Neural cell (in vitro differentiated cells): ENCODE data around the gene MAP2. TPM values are rescaled to one million over a fixed set of nuclear protein-coding genes. Genes with fewer than 3 reads are reported as not detected.
"Not testable (repeated sequence)": the region's sequence is repeated elsewhere in the genome, so short reads cannot be mapped to it uniquely, and the experiment has no call there.

ENCODE experiments used
- H2AFZ ChIP-seq: fragments of 200-600, 300-800 bp; sonication (generic), shearing (Covaris generic); 2 replicates; pipeline ENCODE4 v1.6.0; 2014; ENCODE audit warnings: low read depth, mild to moderate bottlenecking, antibody characterized with exemption, low read length, moderate library complexity
- H3F3A ChIP-seq: fragments of 200-600 bp; shearing (Covaris generic); 2 replicates; pipeline ENCODE4 v1.6.1; 2016; ENCODE audit warnings: mild to moderate bottlenecking, moderate library complexity, mixed read lengths, antibody characterized with exemption, low read length; ENCODE audit not compliant: insufficient read depth, poor library complexity, severe bottlenecking
- H3K27ac ChIP-seq: fragments of 200-600, 300-800 bp; sonication (generic), shearing (Covaris generic); 2 replicates; pipeline ENCODE4 v1.5.1; 2014; ENCODE audit warnings: mild to moderate bottlenecking, low read length, moderate library complexity
- H3K27me3 ChIP-seq: fragments of 300-800, 200-600 bp; sonication (generic), shearing (Covaris generic); 2 replicates; pipeline ENCODE4 v1.6.0; 2014; ENCODE audit warnings: mild to moderate bottlenecking, low read depth, low read length, moderate library complexity; ENCODE audit not compliant: insufficient read depth
- H3K36me3 ChIP-seq: fragments of 300-800, 200-600 bp; sonication (generic), shearing (Covaris generic); 2 replicates; pipeline ENCODE4 v1.5.1; 2014; ENCODE audit warnings: mild to moderate bottlenecking, antibody characterized with exemption, low read length, moderate library complexity; ENCODE audit not compliant: insufficient read depth
- H3K4me2 ChIP-seq: fragments of 300-800, 200-600 bp; sonication (generic), shearing (Covaris generic); 2 replicates; pipeline ENCODE4 v1.6.0; 2014; ENCODE audit warnings: mild to moderate bottlenecking, low read length
- H3K4me3 ChIP-seq: fragments of 300-800, 200-600 bp; sonication (generic), shearing (Covaris generic); 2 replicates; pipeline ENCODE4 v1.5.1; 2014; ENCODE audit warnings: mild to moderate bottlenecking, low read length, moderate library complexity
- H3K79me2 ChIP-seq: fragments of 200-600 bp; shearing (Covaris generic); replicated peaks from 2 replicates; pipeline ENCODE4 v1.6.0; 2014; ENCODE audit warnings: mild to moderate bottlenecking, low read length, moderate library complexity; ENCODE audit not compliant: insufficient read depth
- H3K9ac ChIP-seq: fragments of 300-800, 200-600 bp; sonication (generic), shearing (Covaris generic); 2 replicates; pipeline ENCODE4 v1.6.1; 2016; ENCODE audit warnings: mild to moderate bottlenecking, low read length, mixed read lengths
- H3K9me2 ChIP-seq: fragments of 200-600 bp; shearing (Covaris generic); 2 replicates; pipeline ENCODE4 v1.6.1; 2016; ENCODE audit warnings: mild to moderate bottlenecking, low read length, mixed read lengths; ENCODE audit not compliant: insufficient read depth
- H3K9me3 ChIP-seq: fragments of 200-600, 300-800 bp; sonication (generic), shearing (Covaris generic); 2 replicates; pipeline ENCODE4 v1.6.1; 2016; ENCODE audit warnings: mild to moderate bottlenecking, mixed run types, low read length, moderate library complexity, mixed read lengths
- H4K20me1 ChIP-seq: fragments of 200-600 bp; shearing (Covaris generic); 2 replicates; pipeline ENCODE4 v1.6.1; 2016; ENCODE audit warnings: mild to moderate bottlenecking, mixed run types; ENCODE audit not compliant: insufficient read depth
- EP300 ChIP-seq: fragments of 450-650 bp; conservative IDR thresholded peaks from 2 replicates; pipeline ENCODE4 v1.6.1; 2014; ENCODE audit warnings: antibody characterized with exemption, mild to moderate bottlenecking, moderate library complexity; ENCODE audit not compliant: poor library complexity, severe bottlenecking
- EZH2 ChIP-seq: fragments of 200-600, 300-800 bp; shearing (Covaris generic), sonication (generic); IDR thresholded peaks from 2 replicates; pipeline ENCODE4 v1.6.1; 2014; ENCODE audit warnings: antibody characterized with exemption, low read length, borderline replicate concordance, mild to moderate bottlenecking; ENCODE audit not compliant: insufficient read depth, poor library complexity, severe bottlenecking
- MXI1 ChIP-seq: fragments of 450-650 bp; conservative IDR thresholded peaks from 2 replicates; pipeline ENCODE4 v1.6.1; 2014; ENCODE audit warnings: antibody characterized with exemption, mild to moderate bottlenecking; ENCODE audit not compliant: poor library complexity, severe bottlenecking
- POLR2AphosphoS5 ChIP-seq: IDR thresholded peaks from 2 replicates; pipeline ENCODE4 v1.6.1; 2012
- RAD21 ChIP-seq: fragments of 450-650 bp; conservative IDR thresholded peaks from 2 replicates; pipeline ENCODE4 v1.6.1; 2014; ENCODE audit warnings: antibody characterized with exemption, mild to moderate bottlenecking, moderate library complexity
- REST ChIP-seq: IDR thresholded peaks from 2 replicates; pipeline ENCODE4 v1.6.1; 2012; ENCODE audit warnings: borderline replicate concordance
- SMC3 ChIP-seq: fragments of 450-650 bp; conservative IDR thresholded peaks from 2 replicates; pipeline ENCODE4 v1.6.1; 2014; ENCODE audit warnings: antibody characterized with exemption, mild to moderate bottlenecking, moderate library complexity; ENCODE audit not compliant: poor library complexity
- TAF1 ChIP-seq: IDR thresholded peaks from 2 replicates; pipeline ENCODE4 v1.6.1; 2012; ENCODE audit warnings: low read depth
- polyA plus RNA-seq: library from polyadenylated mRNA; depleted of rRNA; stranded (reverse); fragments of >200 nt; gene quantifications from 2 replicates; pipeline ENCODE4 v1.2.3, GENCODE V29; 2014
- TF ChIP-seq, protein P1 (sequence below): fragments of 450-650 bp; IDR thresholded peaks from 2 replicates; pipeline ENCODE4 v1.5.1; 2014; ENCODE audit warnings: antibody characterized with exemption, mild to moderate bottlenecking, moderate library complexity; ENCODE audit not compliant: poor library complexity, severe bottlenecking

MAP2 gene
- polyA plus RNA-seq, 1 donor from 2014 or later, result 450 TPM

GRCh38 chr2:209476367-209477208, 52.7 kb downstream of the MAP2 start:
- H4K20me1 ChIP-seq, result peaks cover 7% of the 10 kb centered on the region
- no peaks in the 10 kb centered on the region for H3K27me3 ChIP-seq
- no peak overlapping the region for H2AFZ ChIP-seq
- H3K27ac ChIP-seq, result no peak overlapping the region
- TF ChIP-seq EP300, result no peak
- TF ChIP-seq SMC3, result no peak
- no peak for TF ChIP-seq RAD21
- no peak for TF ChIP-seq MXI1
- TF ChIP-seq, protein P1, sequence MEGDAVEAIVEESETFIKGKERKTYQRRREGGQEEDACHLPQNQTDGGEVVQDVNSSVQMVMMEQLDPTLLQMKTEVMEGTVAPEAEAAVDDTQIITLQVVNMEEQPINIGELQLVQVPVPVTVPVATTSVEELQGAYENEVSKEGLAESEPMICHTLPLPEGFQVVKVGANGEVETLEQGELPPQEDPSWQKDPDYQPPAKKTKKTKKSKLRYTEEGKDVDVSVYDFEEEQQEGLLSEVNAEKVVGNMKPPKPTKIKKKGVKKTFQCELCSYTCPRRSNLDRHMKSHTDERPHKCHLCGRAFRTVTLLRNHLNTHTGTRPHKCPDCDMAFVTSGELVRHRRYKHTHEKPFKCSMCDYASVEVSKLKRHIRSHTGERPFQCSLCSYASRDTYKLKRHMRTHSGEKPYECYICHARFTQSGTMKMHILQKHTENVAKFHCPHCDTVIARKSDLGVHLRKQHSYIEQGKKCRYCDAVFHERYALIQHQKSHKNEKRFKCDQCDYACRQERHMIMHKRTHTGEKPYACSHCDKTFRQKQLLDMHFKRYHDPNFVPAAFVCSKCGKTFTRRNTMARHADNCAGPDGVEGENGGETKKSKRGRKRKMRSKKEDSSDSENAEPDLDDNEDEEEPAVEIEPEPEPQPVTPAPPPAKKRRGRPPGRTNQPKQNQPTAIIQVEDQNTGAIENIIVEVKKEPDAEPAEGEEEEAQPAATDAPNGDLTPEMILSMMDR, result no peak
- no peak for TF ChIP-seq EZH2
- no peak for TF ChIP-seq REST
- TF ChIP-seq POLR2AphosphoS5, result no peak
- no peak for TF ChIP-seq TAF1
- H3K4me2 ChIP-seq, result no peak overlapping the region
- no peaks in the 10 kb centered on the region for H3K9me3 ChIP-seq
- H3K36me3 ChIP-seq, result no peaks in the 10 kb centered on the region
- H3K79me2 ChIP-seq, result peaks cover 95% of the 10 kb centered on the region
- no peak overlapping the region for H3K4me3 ChIP-seq
- H3F3A ChIP-seq, result peaks cover 4% of the 10 kb centered on the region
- no peak overlapping the region for H3K9ac ChIP-seq
- H3K9me2 ChIP-seq, result no peaks in the 10 kb centered on the region

GRCh38 chr2:209492296-209492695, 68.4 kb downstream of the MAP2 start:
- not testable (repeated sequence) for H3K9me2 ChIP-seq, H3K27ac ChIP-seq, H3K4me3 ChIP-seq, H3K27me3 ChIP-seq, H4K20me1 ChIP-seq, H3K36me3 ChIP-seq, H2AFZ ChIP-seq, H3K4me2 ChIP-seq, H3K9me3 ChIP-seq, H3K9ac ChIP-seq, H3F3A ChIP-seq
- peaks cover 15% of the 10 kb centered on the region for H3K79me2 ChIP-seq

GRCh38 chr2:209495068-209495620, 71.3 kb downstream of the MAP2 start:
- peaks cover 16% of the 10 kb centered on the region for H3K79me2 ChIP-seq
- not testable (repeated sequence) for H3F3A ChIP-seq, H3K9me3 ChIP-seq, H3K9me2 ChIP-seq, H3K4me3 ChIP-seq, H3K4me2 ChIP-seq, H3K27ac ChIP-seq, H3K27me3 ChIP-seq, H3K9ac ChIP-seq, H4K20me1 ChIP-seq, H3K36me3 ChIP-seq, H2AFZ ChIP-seq
